Measurements from ENCODE around the gene IL13RA2.

- TF ChIP-seq PATZ1 (CRISPR knock-in tag; IDR thresholded peaks at IDR 0.05): no peak
- TF ChIP-seq TBL1XR1 (IDR thresholded peaks at IDR 0.05; ENCODE audit: borderline replicate concordance, low read length, partially characterized antibody): no peak
- TF ChIP-seq POLR2AphosphoS2 (IDR thresholded peaks at IDR 0.05; ENCODE audit: low read depth, low read length): no peak
- TF ChIP-seq FOXK2 (IDR thresholded peaks at IDR 0.05): no peak
- TF ChIP-seq EP300 (IDR thresholded peaks at IDR 0.05; ENCODE audit: low read depth in 2 of 2, low read length in 2 of 2): no peak
- no peak for TF ChIP-seq EP300 (CRISPR knock-in tag; IDR thresholded peaks at IDR 0.05; ENCODE audit: borderline replicate concordance)
- no peak for TF ChIP-seq KDM1A (CRISPR knock-in tag; IDR thresholded peaks at IDR 0.05)
- no peak for TF ChIP-seq ZNF773 (CRISPR knock-in tag; IDR thresholded peaks at IDR 0.05; ENCODE audit: borderline replicate concordance)
- TF ChIP-seq CTCF (CRISPR knock-in tag; IDR thresholded peaks at IDR 0.05): no peak
Observed at GRCh38 chrX:115011428-115011827, 6.0 kb downstream of the IL13RA2 start.
